IPS DF 4.7 (cell line): Measurements from ENCODE around the gene IL10RA.
"Not testable (repeated sequence)": the region's sequence is repeated elsewhere in the genome, so short reads cannot be mapped to it uniquely, and the experiment has no call there.

Experiments
- DNase-seq: peaks from one replicate; pipeline ENCODE4 v3.0.0-alpha.2; 2013; ENCODE audit warnings: low spot score; ENCODE audit errors: extremely low read depth

IL10RA gene

DNA sequence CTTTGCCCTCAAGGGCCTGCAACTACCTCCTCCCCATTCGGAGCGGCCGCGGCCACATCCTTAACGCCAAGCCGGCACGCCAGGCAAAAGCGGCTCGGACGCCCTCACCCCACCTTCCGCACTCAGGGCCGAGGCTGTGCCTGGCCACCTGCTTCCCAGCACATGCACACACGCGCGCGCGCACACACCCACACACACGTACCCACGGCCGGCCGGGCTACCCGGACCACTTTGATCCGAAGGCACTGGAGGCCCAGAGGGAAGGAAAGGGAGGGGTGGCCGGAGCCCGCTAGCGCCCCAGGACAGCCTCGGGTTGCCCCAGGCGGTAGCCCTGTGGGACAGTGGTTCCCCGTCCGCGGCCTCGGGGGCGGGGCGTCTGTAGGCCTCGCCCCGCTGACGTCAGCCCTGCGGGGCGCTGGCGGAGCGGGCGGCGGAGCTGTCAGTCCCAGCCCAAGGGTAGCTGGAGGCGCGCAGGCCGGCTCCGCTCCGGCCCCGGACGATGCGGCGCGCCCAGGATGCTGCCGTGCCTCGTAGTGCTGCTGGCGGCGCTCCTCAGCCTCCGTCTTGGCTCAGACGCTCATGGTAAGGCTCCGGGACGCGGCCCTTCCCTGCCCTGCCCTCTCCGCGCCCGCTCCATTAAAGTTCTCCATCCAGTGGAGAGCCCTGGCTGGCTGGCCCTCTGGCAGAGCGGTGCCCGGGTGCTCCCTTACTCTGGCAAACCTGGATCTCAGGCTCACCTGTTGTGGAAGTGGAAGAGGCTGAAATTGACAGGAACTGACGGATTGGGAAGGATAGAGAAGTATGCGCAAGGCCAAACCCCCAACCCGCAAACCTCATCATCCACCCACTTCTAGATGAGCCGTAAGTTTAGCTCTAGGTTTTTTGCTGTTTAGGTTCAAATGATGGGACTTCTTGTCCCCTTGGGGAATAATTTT is at the start of gene IL10RA:
TSS of gene IL10RA (plus strand) at position 442 of the 935 bp plus-strand sequence. CDS start at position 516, 74 bp downstream.
- DNase-seq = no peak

DNA sequence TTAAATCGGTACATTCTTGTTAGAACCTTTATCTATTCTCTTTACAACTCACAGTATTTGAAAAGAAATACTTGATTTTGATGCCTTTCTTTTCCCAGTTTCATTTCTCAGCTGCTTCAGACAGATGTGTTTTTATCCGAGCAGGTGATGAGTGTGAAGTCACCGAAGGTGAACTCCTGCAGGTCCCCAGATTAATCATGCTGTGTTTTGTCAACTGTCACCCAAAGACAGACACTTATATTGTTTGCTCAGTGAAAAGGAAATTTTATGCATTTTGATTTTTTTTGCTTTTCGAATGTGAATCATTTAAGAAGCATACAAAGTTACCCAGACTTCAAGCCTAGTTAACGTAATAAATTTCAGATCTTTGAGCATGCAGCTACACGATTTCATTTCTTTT is 49.2 kb upstream of the IL10RA start:
- DNase-seq = no peak

DNA sequence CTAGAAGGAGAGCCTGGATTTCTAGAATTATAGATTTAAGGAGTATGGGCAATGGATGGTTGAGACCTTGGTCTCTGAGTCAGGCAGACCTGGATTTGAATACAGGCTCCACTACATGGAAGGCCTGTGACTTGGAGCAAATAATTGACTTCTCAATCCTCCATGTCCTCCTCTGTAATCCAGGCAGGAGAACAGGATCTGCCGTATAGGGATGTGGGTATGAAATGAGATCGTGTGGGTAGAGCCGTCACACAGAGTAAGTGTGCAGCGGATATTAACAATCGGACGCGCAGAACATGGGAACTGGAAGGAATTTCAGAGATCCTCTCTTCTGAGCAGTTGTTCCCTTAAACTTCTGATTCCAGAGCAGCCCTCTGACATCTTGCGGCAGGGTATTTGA is 45.5 kb upstream of the IL10RA start:
- no peak for DNase-seq

GRCh38 chr11:117941163-117941707 is 45.0 kb upstream of the IL10RA start:
- no peak for DNase-seq

GRCh38 chr11:117941976-117942654 is 44.1 kb upstream of the IL10RA start:
- DNase-seq = no peak

GRCh38 chr11:117944554-117944953 is 41.6 kb upstream of the IL10RA start:
- DNase-seq = no peak

DNA sequence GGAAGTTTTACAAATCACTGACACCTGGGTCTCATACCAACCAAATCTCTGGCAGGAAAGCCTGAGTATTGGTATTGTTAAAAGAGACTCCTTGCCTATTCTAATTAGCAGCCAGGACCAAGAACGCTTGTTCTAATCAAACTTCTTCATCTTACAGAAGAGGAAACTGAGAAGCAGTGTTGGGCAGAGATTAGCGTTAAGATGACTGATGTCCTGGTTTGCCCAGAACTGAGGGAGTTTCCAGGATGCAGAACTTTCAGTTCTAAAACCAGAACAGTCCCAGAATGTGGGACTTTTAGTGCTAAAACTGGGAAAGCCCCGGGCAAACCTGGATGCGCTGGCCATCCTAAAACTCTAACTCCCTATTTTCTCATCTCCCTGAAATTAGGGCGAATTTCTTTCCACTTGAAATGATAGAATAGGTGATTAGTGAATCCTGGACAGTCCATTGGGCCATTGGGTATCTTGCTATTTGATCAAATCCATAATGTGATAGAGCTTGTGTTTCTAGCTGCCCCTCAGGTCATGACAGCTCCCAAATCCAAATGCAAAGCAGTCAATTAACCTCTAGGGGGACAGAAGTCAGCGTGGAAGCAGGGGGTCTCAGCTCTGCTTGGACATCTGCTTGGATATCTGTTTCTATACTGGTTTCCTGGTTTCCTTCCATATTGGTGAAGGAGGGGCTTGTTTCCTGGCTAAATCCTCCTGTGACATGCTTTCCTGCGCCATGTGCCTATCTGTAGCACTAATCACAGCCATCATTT is 41.0 kb upstream of the IL10RA start:
- no peak for DNase-seq

- no peak for DNase-seq
Observed at GRCh38 chr11:117946156-117946841, 39.9 kb upstream of the IL10RA start.

DNA sequence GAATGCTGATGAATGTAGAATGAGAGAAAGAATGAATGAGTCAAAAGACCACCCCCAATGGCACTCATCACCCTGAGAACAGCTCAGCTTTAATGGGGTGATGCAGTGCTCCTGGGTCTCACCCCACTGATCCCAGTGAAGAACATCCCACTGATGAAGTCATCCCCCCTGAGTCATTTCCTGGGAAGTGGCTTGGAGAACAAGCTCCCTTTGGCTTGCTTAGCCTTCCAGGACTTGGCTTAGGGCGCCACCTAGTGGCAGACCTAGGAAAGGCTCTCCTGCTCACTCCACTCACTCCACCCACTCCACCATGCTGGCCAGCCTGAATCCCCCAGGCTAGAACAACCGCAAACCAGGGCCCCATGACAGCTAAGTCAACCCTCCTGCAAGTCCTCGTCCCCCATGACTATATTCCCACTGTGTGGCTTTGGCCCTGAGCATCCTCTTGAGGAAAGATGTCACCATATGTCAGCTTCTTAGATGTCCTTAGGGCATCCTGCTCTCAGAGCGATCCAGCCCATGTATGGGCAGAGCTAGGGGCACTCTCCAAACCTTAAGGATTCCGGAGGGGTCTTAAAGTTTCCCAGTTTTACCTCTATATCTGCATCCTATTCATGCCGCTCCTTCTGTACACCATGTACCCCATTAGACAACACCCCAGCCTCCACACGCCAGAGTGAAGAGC is 39.2 kb upstream of the IL10RA start:
- peak; percentile 72 for DNase-seq

DNA sequence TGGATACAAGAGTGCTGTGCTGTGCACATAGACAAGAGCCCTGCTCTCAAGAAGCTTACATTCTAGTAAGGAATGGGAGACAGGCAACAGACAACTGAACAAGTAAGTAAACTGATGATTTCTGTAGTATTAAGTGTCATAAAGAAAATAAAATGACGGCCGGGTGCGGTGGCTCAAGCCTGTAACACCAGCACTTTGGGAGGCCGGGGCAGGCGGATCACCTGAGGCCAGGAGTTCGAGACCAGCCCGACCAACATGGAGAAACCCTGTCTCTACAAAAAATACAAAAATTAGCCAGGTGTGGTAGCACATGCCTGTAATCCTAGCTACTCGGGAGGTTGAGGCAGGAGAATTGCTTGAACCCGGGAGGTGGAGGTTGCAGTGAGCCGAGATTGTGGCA is 38.4 kb upstream of the IL10RA start:
- not testable (repeated sequence) for DNase-seq

DNA sequence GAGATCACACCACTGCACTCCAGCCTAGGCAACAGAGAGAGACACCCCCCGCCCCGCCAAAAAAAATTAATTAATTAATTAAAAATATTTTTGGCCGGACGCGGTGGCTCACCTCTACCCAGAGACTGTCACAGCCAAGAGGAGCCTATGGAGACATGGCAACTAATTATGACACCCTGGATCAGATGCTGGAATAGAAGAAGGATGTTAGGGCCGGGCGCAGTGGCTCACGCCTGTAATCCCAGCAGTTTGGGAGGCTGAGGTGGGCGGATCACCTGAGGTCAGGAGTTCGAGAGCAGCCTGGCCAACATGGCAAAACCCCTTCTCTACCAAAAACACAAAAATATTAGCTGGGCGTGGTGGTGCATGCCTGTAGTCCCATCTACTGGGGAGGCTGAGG is 37.7 kb upstream of the IL10RA start:
- not testable (repeated sequence) for DNase-seq

DNA sequence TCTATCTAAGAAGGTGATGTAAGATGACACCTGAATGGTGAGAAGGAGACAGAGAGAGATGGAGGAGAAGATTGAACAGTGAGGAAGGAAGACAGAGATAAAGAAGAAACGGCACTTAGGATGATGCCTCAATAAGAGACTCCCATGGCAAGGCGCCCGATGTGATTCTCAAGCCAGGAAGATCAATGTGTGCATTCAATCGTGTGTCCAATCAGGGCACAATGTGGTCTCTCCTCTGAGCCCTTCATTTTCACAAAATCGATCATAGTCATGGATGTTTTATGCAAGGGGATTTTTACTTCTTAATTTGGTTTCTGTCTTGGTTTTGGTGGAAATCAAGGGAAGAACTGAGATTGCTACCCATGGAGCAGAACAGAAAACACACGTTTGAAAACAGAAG is 37.1 kb upstream of the IL10RA start:
- DNase-seq = no peak

- DNase-seq = no peak
Observed at GRCh38 chr11:117950301-117950700, 35.9 kb upstream of the IL10RA start.

- DNase-seq = no peak
Observed at GRCh38 chr11:117950993-117951961, 34.9 kb upstream of the IL10RA start.

GRCh38 chr11:117953024-117953671 is 33.0 kb upstream of the IL10RA start:
- no peak for DNase-seq

DNA sequence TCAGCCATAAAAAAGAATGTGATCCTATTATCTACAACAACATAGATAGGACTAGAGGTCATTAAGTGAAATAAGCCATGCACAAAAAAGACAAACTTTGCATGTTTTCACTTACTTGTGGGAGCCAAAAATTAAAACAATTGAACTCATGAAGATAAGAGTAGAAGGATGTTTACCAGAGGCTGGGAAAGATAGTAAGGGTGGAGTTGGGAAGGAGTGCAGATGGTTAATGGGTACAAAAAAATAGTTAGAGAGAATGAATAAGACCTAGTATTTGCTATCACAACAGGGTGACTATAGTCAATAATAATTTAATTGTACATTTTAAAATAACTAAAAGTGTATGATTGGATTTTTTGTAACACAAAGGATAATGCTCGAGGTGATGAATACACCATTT is 27.2 kb upstream of the IL10RA start:
- no peak for DNase-seq

DNA sequence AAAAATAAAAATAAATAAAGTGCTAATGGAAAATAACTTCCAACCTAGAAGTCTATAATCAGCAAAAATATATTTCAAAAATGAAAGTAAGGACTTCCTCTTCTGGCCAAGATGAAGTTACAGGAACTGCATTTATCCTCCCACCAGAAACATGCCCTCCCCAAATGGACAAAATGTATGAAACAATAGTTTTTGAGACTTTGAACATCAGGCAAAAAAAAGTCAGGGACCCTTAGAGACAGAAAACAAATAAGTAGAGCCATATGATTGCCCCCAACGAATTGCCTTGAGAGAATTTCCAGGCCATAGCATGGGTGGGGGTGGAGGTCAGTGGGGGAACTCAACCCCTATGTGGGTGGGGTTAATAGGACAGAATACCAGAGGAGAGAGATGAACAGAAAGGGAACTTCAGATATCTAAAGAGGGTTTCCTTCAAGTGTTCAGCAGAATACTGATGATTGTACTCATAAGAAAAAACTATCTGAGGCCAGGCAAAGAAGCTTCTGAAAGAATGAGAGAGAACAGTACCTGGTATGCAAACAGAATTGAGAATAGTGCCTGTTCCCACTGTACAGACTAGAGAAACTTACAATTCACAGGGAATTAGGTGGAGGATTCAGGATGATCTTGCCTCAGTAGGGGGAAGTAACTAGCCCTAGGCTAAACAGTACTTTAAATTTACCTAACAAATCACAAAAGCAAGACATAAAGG is 26.6 kb upstream of the IL10RA start:
- DNase-seq = no peak

- no peak for DNase-seq
Observed at GRCh38 chr11:117960406-117960805, 25.8 kb upstream of the IL10RA start.
